Thoracic aorta (tissue), 2 donors: Measurements from ENCODE around the gene NTPCR. TPM values are rescaled to one million over a fixed set of nuclear protein-coding genes. Genes with fewer than 3 reads are reported as not detected.
"Not testable (repeated sequence)": the region's sequence is repeated elsewhere in the genome, so short reads cannot be mapped to it uniquely, and the experiment has no call there.

ENCODE experiments used
- ATAC-seq: fragments of 150-250 bp; one replicate; pipeline ENCODE4 v1.8.0; 2017; ENCODE audit warnings: low read depth; ENCODE audit not compliant: insufficient number of reproducible peaks, low FRiP score
- DNase-seq: peaks from one replicate; pipeline ENCODE4 v3.0.0-alpha.2; 2020; ENCODE audit warnings: low spot score
- H3K27ac ChIP-seq, 2 donors: fragments of 200-600 bp; sonication (generic); 1 replicate in 1 of 2; 2 replicates in 1 of 2; pipeline ENCODE4 v1.5.1; 2016; ENCODE audit warnings: mild to moderate bottlenecking in 2 of 2, moderate library complexity in 2 of 2
- H3K27me3 ChIP-seq: fragments of 200-600 bp; sonication (generic); replicated peaks from 2 replicates; pipeline ENCODE4 v1.6.0; 2016; ENCODE audit warnings: mild to moderate bottlenecking; ENCODE audit not compliant: insufficient read depth
- H3K36me3 ChIP-seq: fragments of 200-600 bp; sonication (generic); one replicate; pipeline ENCODE4 v1.5.1; 2016
- H3K4me1 ChIP-seq, 2 donors: fragments of 200-600 bp; sonication (generic); 1 replicate in 1 of 2; 2 replicates in 1 of 2; pipeline versions ENCODE4 v1.5.1 to v1.6.0; 2016; ENCODE audit warnings: low read depth in 2 of 2, mild to moderate bottlenecking in 1 of 2; ENCODE audit not compliant: control insufficient read depth in 1 of 2
- H3K4me3 ChIP-seq: fragments of 200-600 bp; sonication (generic); 2 replicates; pipeline ENCODE4 v1.5.1; 2016; ENCODE audit warnings: mild to moderate bottlenecking
- H3K9me3 ChIP-seq: fragments of 200-600 bp; sonication (generic); 2 replicates; pipeline ENCODE4 v1.5.1; 2016
- total RNA-seq, 2 donors: library from RNA; depleted of rRNA; stranded (reverse); fragments of >200 nt; gene quantifications; one replicate each; pipeline versions ENCODE4 v1.1.0 to v1.2.3, GENCODE V29; 2016
- TF ChIP-seq, protein P1 (sequence below): fragments of 200-600 bp; sonication (generic); IDR thresholded peaks from one replicate; pipeline ENCODE4 v1.5.1; 2019; ENCODE audit warnings: antibody characterized with exemption

Gene NTPCR
- total RNA-seq, 2 donors from 2014 or later = 9.3 to 21.4 TPM

DNA sequence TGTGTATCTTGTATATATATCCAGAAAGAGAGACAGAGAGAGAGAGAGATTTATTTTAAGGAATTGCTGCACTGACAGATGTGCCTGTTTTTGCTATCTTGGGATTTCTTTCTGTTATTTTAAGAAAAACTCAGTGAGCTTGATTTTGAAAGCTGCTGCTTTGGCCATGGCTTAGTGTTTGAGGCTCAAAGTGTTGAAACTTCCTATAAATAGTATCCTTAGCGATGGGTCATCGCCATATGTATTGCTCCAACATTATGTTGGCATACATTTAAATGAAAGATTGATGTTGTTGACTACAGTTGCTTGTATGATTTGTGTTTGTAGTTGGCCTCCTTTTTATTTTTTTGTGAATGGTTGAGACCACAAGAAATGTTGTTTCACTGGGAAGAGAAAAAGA is 29.0 kb upstream of the NTPCR start:
- DNase-seq (no peak), ATAC-seq (no peak)
- Histone ChIP-seq H3K27me3 (no peaks in the 10 kb centered on the region), H3K36me3 (no peaks in the 10 kb centered on the region), H3K4me1 (no peaks in the 10 kb centered on the region), H3K27ac (no peak overlapping the region), H3K9me3 (no peaks in the 10 kb centered on the region), H3K4me3 (no peak overlapping the region)
- TF ChIP-seq, protein P1, sequence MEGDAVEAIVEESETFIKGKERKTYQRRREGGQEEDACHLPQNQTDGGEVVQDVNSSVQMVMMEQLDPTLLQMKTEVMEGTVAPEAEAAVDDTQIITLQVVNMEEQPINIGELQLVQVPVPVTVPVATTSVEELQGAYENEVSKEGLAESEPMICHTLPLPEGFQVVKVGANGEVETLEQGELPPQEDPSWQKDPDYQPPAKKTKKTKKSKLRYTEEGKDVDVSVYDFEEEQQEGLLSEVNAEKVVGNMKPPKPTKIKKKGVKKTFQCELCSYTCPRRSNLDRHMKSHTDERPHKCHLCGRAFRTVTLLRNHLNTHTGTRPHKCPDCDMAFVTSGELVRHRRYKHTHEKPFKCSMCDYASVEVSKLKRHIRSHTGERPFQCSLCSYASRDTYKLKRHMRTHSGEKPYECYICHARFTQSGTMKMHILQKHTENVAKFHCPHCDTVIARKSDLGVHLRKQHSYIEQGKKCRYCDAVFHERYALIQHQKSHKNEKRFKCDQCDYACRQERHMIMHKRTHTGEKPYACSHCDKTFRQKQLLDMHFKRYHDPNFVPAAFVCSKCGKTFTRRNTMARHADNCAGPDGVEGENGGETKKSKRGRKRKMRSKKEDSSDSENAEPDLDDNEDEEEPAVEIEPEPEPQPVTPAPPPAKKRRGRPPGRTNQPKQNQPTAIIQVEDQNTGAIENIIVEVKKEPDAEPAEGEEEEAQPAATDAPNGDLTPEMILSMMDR = no peak

DNA sequence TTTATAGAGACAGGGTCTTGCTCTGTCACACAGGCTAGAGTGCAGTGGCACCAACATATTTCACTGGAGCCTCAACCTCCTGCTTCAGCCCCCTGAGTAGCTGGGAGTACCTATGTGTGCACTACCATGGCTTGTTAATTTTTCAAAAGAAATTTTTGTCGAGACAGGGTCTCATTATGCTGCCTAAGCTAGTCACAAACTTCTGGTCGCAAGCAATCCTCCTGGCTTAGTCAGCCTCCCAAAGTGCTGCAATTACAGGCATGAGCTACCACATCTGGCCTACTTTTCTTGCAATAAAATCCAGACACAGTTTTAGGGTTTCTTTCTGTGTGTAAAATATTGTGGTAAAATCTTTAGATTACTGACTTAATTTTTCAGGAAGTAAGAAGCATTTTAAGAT is 27.9 kb upstream of the NTPCR start:
- Histone ChIP-seq H3K27me3 (no peaks in the 10 kb centered on the region), H3K4me3 (no peak overlapping the region), H3K9me3 (no peaks in the 10 kb centered on the region), H3K4me1 (no peaks in the 10 kb centered on the region), H3K36me3 (no peaks in the 10 kb centered on the region), H3K27ac (no peak overlapping the region)
- no peak for DNase-seq
- TF ChIP-seq, protein P1 = no peak
- ATAC-seq = no peak

DNA sequence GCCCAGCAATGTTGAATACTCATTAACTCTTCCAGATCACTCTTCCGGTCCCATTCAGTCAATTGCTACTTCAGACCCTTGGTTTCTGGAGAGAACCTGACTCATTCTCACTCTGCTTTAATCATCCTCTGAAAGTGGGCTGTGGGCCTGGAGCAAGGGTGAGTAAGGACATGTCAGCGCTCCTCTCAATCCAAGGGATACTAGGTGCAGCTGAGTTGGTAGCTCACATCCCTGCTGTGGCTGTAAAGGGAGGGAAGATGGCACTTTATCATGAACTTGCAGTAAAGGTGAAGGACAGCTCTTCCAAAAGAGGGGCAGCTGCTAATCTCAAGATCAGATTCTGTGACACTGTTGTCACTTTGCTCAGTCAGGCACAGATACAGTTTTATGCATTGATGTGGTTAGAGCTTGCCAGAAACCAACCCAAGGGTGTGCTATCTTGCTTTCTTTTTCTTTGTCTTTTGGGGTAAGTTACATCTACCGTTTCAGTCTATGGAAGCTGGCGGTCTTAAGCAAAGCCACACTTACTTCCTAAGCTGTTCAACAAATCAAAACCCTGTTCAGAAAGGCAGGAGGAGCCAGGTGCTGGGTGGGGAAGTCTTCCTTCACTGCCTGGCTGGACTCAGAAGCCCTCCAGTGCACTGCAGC is 26.5 kb upstream of the NTPCR start:
- H3K4me1 ChIP-seq = no peaks in the 10 kb centered on the region
- no peak overlapping the region for H3K4me3 ChIP-seq
- DNase-seq (no peak), ATAC-seq (no peak)
- H3K27ac ChIP-seq = no peak overlapping the region
- H3K36me3 ChIP-seq = no peaks in the 10 kb centered on the region
- H3K9me3 ChIP-seq = no peaks in the 10 kb centered on the region
- H3K27me3 ChIP-seq = no peaks in the 10 kb centered on the region
- TF ChIP-seq, protein P1 = no peak

DNA sequence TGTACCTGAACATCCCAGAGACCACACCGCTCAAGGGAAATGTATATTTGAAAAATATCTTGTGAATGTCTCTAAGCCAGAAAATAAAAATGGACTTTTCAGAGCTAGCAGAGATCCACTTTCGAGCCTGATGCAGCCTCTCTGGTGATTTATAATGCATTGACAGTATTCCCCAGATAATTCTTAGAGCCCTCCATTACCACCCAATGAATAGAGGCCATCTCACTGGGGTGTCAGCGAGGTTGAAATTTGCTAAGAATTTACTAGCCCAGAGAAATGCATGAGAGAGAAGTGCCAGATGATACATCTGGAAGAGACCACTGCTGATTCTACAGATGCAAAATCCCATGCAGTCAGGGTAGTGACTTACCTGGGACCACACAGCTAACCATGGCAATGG is 25.5 kb upstream of the NTPCR start:
- DNase-seq (no peak), ATAC-seq (no peak)
- Histone ChIP-seq H3K36me3 (no peaks in the 10 kb centered on the region), H3K4me1 (no peaks in the 10 kb centered on the region), H3K9me3 (no peaks in the 10 kb centered on the region), H3K27me3 (no peaks in the 10 kb centered on the region), H3K27ac (no peak overlapping the region), H3K4me3 (no peak overlapping the region)
- TF ChIP-seq, protein P1 = no peak

DNA sequence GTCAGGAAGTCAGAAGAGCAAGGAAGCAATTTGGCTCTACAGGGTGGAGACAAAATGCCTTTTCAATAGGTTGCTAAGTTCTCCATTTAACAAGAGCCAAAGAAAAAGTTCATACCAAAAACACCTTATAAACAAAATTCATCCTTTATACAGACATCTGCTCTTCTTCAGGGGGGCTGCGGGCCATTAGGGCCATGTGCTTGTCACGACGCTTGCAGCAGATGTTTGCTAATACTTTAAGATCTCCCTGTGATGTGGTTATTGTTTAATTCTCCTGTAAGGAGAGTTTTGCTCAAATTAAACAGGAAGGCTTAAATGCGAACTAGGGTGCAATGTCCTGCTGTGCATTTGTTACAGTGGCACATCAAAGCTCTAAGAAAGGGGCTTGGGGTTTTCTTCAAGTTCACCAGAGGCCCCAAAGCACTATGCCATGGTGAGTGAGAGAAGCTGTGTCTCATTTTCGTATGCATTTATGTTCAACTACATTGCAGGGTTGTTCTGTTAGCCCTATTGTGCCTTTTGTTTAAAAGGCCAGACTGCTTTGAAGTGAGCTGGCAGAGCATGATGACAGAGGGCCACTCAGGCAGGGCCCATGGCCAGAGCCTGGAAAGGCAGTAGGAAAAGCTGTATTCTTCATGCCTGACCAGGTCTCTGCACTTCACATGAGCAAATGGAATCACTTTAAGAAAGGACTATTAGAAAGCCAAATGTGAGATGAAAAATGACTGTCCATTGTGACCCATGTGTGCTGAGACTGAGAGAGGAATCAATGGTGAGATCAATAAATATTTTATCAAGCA is 24.8 kb upstream of the NTPCR start:
- no peak for ATAC-seq
- no peaks in the 10 kb centered on the region for H3K27me3 ChIP-seq
- H3K9me3 ChIP-seq = no peaks in the 10 kb centered on the region
- H3K27ac ChIP-seq = no peak overlapping the region
- TF ChIP-seq, protein P1 = no peak
- no peak for DNase-seq
- no peaks in the 10 kb centered on the region for H3K4me1 ChIP-seq
- no peak overlapping the region for H3K4me3 ChIP-seq
- H3K36me3 ChIP-seq = no peaks in the 10 kb centered on the region

DNA sequence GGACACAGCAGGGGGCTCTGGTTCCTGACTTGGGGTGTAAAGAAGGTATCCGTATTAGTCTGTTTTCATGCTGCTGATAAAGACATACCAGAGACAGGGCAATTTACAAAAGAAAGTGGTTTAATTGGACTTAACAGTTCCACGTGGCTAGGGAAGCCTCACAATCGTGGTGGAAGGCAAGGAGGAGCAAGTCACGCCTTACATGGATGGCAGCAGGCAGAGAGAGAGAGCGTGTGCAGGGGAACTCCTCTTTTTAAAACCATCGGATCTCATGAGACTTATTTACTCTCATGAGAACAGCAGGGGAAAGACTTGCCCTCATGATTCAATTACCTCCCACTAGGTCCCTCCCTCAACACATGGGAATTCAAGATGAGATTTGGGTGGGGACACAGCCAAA is 23.2 kb upstream of the NTPCR start:
- H3K27me3 ChIP-seq, H3K36me3 ChIP-seq, ATAC-seq, H3K4me3 ChIP-seq, H3K4me1 ChIP-seq, DNase-seq, H3K27ac ChIP-seq, H3K9me3 ChIP-seq: not testable (repeated sequence)
